IPS-15b (cell line): Measurements from ENCODE around the gene CNGA3.
"Not testable (repeated sequence)": the region's sequence is repeated elsewhere in the genome, so short reads cannot be mapped to it uniquely, and the experiment has no call there.

ENCODE experiments used
- H3K27me3 ChIP-seq: one replicate; pipeline ENCODE4 v1.6.1; 2013; ENCODE audit warnings: low read length; ENCODE audit not compliant: control insufficient read depth, insufficient read depth
- H3K36me3 ChIP-seq: one replicate; pipeline ENCODE4 v1.6.1; 2013; ENCODE audit warnings: low read length; ENCODE audit not compliant: control insufficient read depth, insufficient read depth
- H3K4me1 ChIP-seq: one replicate; pipeline ENCODE4 v1.6.1; 2013; ENCODE audit warnings: mild to moderate bottlenecking, low read length; ENCODE audit not compliant: control insufficient read depth, insufficient read depth
- H3K4me3 ChIP-seq: one replicate; pipeline ENCODE4 v1.5.1; 2013; ENCODE audit warnings: low read depth, low read length
- H3K9ac ChIP-seq: one replicate; pipeline ENCODE4 v1.6.1; 2013; ENCODE audit warnings: low read depth, mild to moderate bottlenecking, low read length
- H3K9me3 ChIP-seq: one replicate; pipeline ENCODE4 v1.6.1; 2013; ENCODE audit warnings: mild to moderate bottlenecking, low read length; ENCODE audit not compliant: control insufficient read depth, insufficient read depth

CNGA3 gene

DNA sequence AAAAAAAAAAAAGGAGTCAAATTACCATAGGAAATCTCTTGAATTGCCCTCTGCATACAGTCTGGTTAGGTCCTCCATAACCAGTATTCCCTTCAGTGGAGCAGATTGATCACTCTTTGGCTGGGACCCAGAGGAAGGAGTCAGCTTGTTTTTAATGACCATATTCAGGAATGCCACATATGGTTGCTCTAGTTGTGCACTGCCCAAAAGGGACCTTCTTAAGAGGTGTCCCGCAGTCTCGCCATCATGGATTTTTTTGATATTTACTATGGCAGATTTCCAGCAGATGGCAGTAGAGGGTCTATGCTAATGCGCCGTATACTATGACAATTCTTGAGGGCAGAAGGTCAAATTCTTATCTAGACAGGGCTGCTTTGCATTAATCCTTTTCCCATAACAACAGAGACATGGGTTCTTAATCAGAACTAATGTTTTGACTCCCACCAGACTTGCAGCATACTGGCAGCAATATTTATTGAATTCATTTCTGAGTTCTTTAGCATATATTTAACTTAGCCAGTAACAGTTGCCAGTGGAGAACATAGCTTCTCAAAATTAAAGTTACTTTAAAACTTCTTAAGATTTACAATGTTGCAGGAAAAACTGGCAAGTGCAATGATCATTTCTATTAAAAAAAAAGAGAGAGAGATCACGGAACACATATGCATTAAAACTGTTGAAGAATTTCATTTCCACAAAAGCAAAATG, 66.6 kb downstream of the CNGA3 start:
- Histone ChIP-seq H3K27me3 (no peaks in the 10 kb centered on the region), H3K9ac (no peak overlapping the region), H3K9me3 (peaks cover 14% of the 10 kb centered on the region), H3K36me3 (no peaks in the 10 kb centered on the region), H3K4me3 (no peak overlapping the region), H3K4me1 (no peaks in the 10 kb centered on the region)

DNA sequence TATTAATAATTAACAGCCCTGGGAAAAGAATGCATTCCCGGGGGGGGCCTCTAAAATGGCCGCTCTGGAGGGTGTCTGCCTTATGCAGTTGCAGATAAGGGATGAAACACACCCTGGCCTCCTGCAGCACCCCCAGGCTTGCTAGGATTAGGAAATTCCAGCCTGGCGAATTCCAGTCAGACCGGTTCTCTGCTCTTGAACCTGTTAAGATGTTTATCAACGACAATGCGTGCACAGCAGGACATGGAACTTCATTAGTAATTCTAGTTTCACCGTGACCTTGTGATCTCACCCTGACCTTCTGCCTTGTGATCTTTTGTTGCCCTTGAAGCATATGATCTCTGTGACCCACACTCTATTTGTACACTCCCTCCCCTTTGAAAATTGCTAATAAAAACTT, 68.0 kb downstream of the CNGA3 start:
- H3K9me3 ChIP-seq, result peaks cover 14% of the 10 kb centered on the region
- not testable (repeated sequence) for H3K4me1 ChIP-seq, H3K36me3 ChIP-seq, H3K9ac ChIP-seq, H3K4me3 ChIP-seq, H3K27me3 ChIP-seq

DNA sequence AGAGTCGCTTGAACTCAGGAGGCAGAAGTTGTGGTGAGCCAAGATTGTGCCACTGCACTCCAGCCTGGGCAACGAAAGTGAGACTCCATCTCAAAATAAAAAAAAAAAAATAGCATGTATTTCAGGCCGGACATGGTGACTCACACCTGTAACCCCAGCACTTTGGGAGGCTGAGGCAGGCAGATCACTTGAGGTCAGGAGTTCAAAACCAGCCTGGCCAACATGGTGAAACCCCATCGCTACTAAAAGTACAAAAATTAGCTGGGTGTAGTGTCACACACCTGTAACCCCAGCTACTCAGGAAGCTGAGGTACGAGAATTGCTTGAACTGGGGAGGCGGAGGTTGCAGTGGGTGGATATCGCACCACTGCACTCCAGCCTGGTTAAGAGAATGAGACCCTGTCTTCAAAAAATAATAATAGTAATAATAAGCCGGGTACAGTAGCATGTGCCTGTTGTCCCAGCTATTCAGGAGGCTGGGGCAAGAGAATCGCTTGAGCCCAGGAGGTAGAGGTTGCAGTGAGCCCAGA, 69.5 kb downstream of the CNGA3 start:
- H3K36me3 ChIP-seq, H3K27me3 ChIP-seq, H3K4me1 ChIP-seq, H3K4me3 ChIP-seq, H3K9ac ChIP-seq: not testable (repeated sequence)
- H3K9me3 ChIP-seq, result peaks cover 14% of the 10 kb centered on the region

DNA sequence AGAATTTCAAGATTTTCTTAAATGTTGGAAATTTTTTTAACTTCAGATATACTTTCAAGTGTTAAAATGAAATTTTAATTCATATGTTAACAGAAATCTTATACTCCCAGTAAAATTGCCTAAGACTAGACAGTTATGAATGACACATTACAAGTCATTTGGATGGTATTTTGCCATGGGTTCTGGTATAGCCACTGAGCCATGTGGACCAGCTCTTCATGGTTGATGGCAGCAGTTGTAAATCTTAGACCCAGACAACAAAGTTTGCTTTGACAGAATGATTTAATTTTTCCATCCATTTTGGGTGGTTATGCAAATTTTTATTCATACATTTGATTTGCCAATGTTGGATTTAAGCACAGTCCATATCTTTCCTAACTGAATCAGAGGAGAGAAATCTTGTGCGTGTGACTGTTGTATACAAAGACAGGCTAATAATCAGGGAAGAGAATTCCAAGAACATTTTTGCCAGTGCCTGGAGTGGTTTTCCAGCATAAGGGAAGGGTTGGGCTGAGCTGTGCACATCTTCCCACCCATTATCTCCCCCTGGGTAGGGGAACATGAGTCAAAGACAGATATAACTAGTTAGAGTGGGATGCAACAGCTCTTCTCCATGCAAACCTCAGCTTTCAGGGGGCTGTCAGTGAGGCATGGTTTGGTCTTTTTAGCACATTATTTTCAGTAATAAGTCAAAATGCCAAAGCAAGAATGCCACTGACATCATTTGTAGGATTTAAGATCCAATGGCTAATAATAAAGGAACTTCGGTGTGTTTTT, 70.3 kb downstream of the CNGA3 start:
- no peak overlapping the region for H3K9ac ChIP-seq
- H3K36me3 ChIP-seq, result no peaks in the 10 kb centered on the region
- H3K9me3 ChIP-seq, result peaks cover 14% of the 10 kb centered on the region
- no peak overlapping the region for H3K4me3 ChIP-seq
- no peaks in the 10 kb centered on the region for H3K4me1 ChIP-seq
- no peaks in the 10 kb centered on the region for H3K27me3 ChIP-seq

DNA sequence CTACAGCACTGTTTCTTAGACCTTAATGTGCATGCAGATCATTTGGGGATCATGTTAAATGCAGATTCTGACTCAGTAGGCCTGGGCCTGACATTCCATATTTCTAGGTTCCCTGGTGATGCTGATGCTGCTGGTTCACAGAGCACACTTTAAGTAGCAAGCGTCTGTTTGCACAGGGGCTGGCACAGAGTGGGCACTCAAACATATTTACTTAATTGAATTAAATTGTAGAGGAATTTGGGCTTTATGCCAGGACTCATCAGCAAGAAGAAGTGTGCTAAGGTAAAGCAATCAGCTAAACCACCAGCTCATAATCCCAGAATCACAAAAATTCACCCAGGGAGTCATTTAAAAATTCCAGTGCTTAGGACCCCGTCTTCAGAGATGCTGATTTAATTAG, 73.3 kb downstream of the CNGA3 start:
- Histone ChIP-seq H3K9ac (no peak overlapping the region), H3K36me3 (no peaks in the 10 kb centered on the region), H3K9me3 (peaks cover 10% of the 10 kb centered on the region), H3K27me3 (no peaks in the 10 kb centered on the region), H3K4me3 (no peak overlapping the region), H3K4me1 (no peaks in the 10 kb centered on the region)

DNA sequence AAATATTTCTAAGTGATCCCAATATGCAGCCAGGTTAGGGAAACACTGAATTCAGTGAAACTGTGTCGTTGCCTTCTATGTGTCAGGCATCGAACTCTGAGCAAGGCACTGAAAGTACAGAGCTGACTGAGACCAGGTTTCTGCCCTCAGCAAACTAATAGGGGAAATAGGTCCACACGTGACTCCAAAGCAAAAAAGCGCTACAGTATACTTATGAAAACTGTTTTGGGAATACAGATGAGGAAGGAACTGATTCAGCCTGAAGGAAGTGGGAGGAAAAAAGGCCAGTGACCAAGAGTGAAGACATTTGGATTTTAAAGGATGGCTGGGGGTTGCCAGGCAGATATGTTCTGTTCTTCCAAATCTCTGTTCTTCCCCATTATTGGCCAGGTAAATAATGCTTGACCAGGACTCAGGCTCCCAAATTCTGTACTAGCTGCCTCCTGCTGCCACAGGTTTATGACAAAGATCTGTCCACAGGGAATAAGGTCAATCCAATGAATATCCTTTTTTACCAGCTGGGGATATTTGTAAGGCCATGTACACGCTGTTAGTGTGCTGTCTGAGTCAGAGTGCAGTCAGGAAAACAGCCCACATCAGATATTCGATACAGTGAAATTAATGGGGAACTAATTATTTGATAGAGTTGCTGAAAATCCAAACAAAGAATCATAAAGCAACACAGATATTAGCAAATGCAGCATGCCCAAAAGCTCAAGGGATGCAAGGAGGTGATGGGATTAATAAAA, 73.9 kb downstream of the CNGA3 start:
- peaks cover 4% of the 10 kb centered on the region for H3K9me3 ChIP-seq
- H3K4me1 ChIP-seq, result no peaks in the 10 kb centered on the region
- H3K36me3 ChIP-seq, result no peaks in the 10 kb centered on the region
- no peak overlapping the region for H3K4me3 ChIP-seq
- no peak overlapping the region for H3K9ac ChIP-seq
- no peaks in the 10 kb centered on the region for H3K27me3 ChIP-seq

DNA sequence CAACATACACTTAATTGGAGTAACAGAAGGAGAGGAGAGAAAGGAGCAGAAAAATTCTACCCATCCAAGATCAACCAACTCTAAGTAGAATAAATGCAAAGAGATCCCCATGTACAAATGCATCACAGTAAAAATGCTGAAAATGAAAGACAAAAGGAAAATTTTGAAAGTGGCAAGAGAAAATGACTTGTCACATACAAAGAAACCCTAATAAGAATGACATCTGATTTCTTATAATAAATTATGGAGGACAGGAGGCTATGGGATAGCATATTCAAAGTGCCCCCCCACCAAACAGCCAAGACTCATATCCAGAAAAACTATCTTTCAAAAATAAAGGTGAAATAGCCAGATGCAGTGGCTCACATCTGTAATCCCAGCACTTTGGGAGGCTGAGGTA, 76.2 kb downstream of the CNGA3 start:
- Histone ChIP-seq H3K9me3 (no peaks in the 10 kb centered on the region), H3K36me3 (no peaks in the 10 kb centered on the region)

DNA sequence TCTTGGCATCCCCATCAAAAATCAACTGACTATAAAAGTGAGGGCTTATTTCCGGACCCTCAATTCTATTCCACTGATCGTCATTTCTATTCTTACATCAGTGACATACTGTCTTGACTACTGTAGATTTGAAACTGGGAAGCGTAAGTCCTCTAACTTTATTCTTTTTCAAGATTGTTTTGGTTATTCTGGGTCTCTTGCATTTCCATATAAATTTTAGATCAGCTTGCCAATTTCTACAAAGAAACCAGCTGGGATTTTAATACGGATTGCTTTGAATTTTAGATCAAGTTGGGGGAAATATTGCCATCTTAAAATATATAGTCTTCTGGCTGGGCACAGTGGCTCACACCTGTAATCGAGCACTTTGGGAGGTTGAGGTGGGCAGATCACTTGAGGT, 80.5 kb downstream of the CNGA3 start:
- Histone ChIP-seq H3K27me3 (no peaks in the 10 kb centered on the region), H3K36me3 (no peaks in the 10 kb centered on the region), H3K4me1 (no peaks in the 10 kb centered on the region), H3K4me3 (no peak overlapping the region), H3K9ac (no peak overlapping the region), H3K9me3 (peaks cover 3% of the 10 kb centered on the region)

More for the DNA sequence above, 76.2 kb downstream of the CNGA3 start:
- Histone ChIP-seq H3K4me1 (no peaks in the 10 kb centered on the region), H3K27me3 (no peaks in the 10 kb centered on the region), H3K9ac (no peak overlapping the region), H3K4me3 (no peak overlapping the region)

DNA sequence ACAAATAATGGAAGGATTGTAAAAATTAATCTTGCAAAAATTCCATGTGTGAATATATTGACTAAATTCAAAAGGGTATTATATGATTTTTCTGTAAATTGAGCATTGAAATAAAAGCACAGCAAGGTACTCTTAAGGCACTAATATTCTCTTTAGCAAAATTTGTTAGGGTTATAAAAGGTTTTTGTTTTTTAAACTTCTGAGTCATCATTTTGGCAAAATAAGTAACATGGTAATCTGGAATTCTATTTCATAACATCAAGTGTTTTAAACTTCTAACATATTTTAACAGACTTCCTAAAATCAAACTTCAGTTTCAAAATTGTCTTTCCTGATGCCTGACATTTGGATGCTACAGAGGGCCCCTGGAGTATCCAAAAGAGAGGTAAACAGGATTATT, 85.9 kb downstream of the CNGA3 start:
- no peaks in the 10 kb centered on the region for H3K36me3 ChIP-seq
- H3K27me3 ChIP-seq, result no peaks in the 10 kb centered on the region
- no peak overlapping the region for H3K4me3 ChIP-seq
- no peak overlapping the region for H3K9ac ChIP-seq
- peaks cover 4% of the 10 kb centered on the region for H3K4me1 ChIP-seq
- peaks cover 12% of the 10 kb centered on the region for H3K9me3 ChIP-seq

DNA sequence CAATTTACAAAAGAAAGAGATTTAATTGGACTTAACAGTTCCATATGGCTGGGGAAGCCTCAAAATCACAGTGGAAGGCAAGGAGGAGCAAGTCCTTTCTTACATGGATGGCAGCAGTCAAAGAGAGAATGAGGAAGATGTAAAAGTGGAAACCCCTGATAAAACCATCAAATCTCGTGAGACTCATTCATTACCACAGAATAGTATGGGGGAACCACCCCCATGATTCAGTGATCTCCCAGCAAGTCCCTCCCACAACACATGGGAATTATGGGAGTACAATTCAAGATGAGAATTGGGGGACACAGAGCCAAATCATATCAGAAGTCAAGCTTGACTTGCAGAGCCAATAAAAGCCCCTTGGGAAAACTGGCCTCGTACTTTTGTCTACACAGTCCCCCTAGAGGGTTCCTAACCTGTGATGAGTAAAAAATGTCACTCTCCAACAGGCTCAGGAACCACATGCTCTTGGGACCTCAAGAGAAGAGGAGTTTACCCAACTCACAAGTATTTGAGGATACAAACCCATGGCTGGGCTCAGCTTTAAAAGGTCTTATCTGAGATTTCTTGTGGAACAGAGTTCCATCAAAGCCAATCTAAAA, 87.2 kb downstream of the CNGA3 start:
- Histone ChIP-seq H3K27me3 (no peaks in the 10 kb centered on the region), H3K4me3 (no peak overlapping the region), H3K9me3 (peaks cover 12% of the 10 kb centered on the region), H3K36me3 (no peaks in the 10 kb centered on the region), H3K4me1 (peaks cover 10% of the 10 kb centered on the region), H3K9ac (no peak overlapping the region)

DNA sequence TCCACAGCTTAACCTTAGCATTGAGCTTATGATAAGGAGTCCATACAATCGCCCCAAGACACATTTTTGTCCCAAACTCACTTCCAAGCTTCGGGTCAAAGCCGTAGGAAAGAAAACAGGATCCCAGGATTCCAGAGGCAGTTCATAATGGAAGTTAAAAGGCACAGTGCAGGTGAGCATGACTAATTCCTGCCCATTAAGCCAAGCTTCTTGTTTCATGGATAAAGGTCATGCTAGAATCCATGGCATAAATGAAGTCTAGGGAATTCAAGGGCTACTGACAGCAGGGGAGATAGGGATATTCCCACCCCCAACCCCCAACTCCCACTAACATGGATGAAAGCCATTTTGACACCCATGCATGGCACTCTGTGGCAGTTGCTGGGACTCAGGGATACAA, 88.2 kb downstream of the CNGA3 start:
- peaks cover 12% of the 10 kb centered on the region for H3K9me3 ChIP-seq
- H3K4me1 ChIP-seq, result peaks cover 11% of the 10 kb centered on the region
- no peak overlapping the region for H3K4me3 ChIP-seq
- H3K36me3 ChIP-seq, result no peaks in the 10 kb centered on the region
- H3K9ac ChIP-seq, result no peak overlapping the region
- no peaks in the 10 kb centered on the region for H3K27me3 ChIP-seq
